ENCODE results near the gene FCN1. TPM values are rescaled to one million over a fixed set of nuclear protein-coding genes. Genes with fewer than 3 reads are reported as not detected.
"Not testable (repeated sequence)": the region's sequence is repeated elsewhere in the genome, so short reads cannot be mapped to it uniquely, and the experiment has no call there.

The FCN1 gene
- total RNA-seq, 1 donor from 2014 or later, result not detected

GRCh38 chr9:134960701-134961181 lies 43.0 kb upstream of the FCN1 start:
- Mint-ChIP-seq H3K9me3 (ENCODE audit: low read depth) (no peaks in the 10 kb centered on the region), H3K4me3 (ENCODE audit: low read depth) (no peak overlapping the region), H3K4me1 (ENCODE audit: low read depth) (no peaks in the 10 kb centered on the region), H3K27ac (no peak overlapping the region), H3K27me3 (no peaks in the 10 kb centered on the region), H3K36me3 (ENCODE audit: insufficient read depth) (no peaks in the 10 kb centered on the region)
- no peak for TF ChIP-seq CTCF (IDR thresholded peaks at IDR 0.05; ENCODE audit: unreplicated experiment)
- no peak for DNase-seq (ENCODE audit: low spot score, unreplicated experiment)

GRCh38 chr9:134959971-134960310 lies 42.2 kb upstream of the FCN1 start:
- no peak overlapping the region for H3K27ac Mint-ChIP-seq
- no peaks in the 10 kb centered on the region for H3K9me3 Mint-ChIP-seq (ENCODE audit: low read depth)
- H3K4me1 Mint-ChIP-seq (ENCODE audit: low read depth), result no peaks in the 10 kb centered on the region
- no peaks in the 10 kb centered on the region for H3K27me3 Mint-ChIP-seq
- no peaks in the 10 kb centered on the region for H3K36me3 Mint-ChIP-seq (ENCODE audit: insufficient read depth)
- TF ChIP-seq CTCF (IDR thresholded peaks at IDR 0.05; ENCODE audit: unreplicated experiment), result no peak
- no peak for DNase-seq (ENCODE audit: low spot score, unreplicated experiment)
- H3K4me3 Mint-ChIP-seq (ENCODE audit: low read depth), result no peak overlapping the region

GRCh38 chr9:134959126-134959970 lies 41.6 kb upstream of the FCN1 start:
- Mint-ChIP-seq H3K4me1 (ENCODE audit: low read depth) (no peaks in the 10 kb centered on the region), H3K9me3 (ENCODE audit: low read depth) (no peaks in the 10 kb centered on the region), H3K27ac (no peak overlapping the region), H3K4me3 (ENCODE audit: low read depth) (no peak overlapping the region), H3K27me3 (peaks cover 4% of the 10 kb centered on the region), H3K36me3 (ENCODE audit: insufficient read depth) (no peaks in the 10 kb centered on the region)
- TF ChIP-seq CTCF (IDR thresholded peaks at IDR 0.05; ENCODE audit: unreplicated experiment), result no peak
- no peak for DNase-seq (ENCODE audit: low spot score, unreplicated experiment)

GRCh38 chr9:134957945-134958227 lies 40.2 kb upstream of the FCN1 start:
- Mint-ChIP-seq H3K4me3 (ENCODE audit: low read depth) (no peak overlapping the region), H3K4me1 (ENCODE audit: low read depth) (no peaks in the 10 kb centered on the region), H3K36me3 (ENCODE audit: insufficient read depth) (no peaks in the 10 kb centered on the region), H3K27me3 (peaks cover 4% of the 10 kb centered on the region), H3K27ac (no peak overlapping the region), H3K9me3 (ENCODE audit: low read depth) (no peaks in the 10 kb centered on the region)
- TF ChIP-seq CTCF (IDR thresholded peaks at IDR 0.05; ENCODE audit: unreplicated experiment), result no peak
- DNase-seq (ENCODE audit: low spot score, unreplicated experiment), result no peak

- Mint-ChIP-seq H3K27ac (no peak overlapping the region), H3K36me3 (ENCODE audit: insufficient read depth) (no peaks in the 10 kb centered on the region), H3K9me3 (ENCODE audit: low read depth) (no peaks in the 10 kb centered on the region), H3K4me3 (ENCODE audit: low read depth) (no peak overlapping the region), H3K4me1 (ENCODE audit: low read depth) (no peaks in the 10 kb centered on the region), H3K27me3 (peaks cover 4% of the 10 kb centered on the region)
- no peak for DNase-seq (ENCODE audit: low spot score, unreplicated experiment)
- no peak for TF ChIP-seq CTCF (IDR thresholded peaks at IDR 0.05; ENCODE audit: unreplicated experiment)
Observed at GRCh38 chr9:134957165-134957944, 39.6 kb upstream of the FCN1 start.

GRCh38 chr9:134956387-134956786 lies 38.7 kb upstream of the FCN1 start:
- not testable (repeated sequence) for H3K9me3 Mint-ChIP-seq (ENCODE audit: low read depth); DNase-seq (ENCODE audit: low spot score, unreplicated experiment); H3K4me3 Mint-ChIP-seq (ENCODE audit: low read depth); H3K4me1 Mint-ChIP-seq (ENCODE audit: low read depth); H3K36me3 Mint-ChIP-seq (ENCODE audit: insufficient read depth); H3K27ac Mint-ChIP-seq; H3K27me3 Mint-ChIP-seq
